Breast epithelium (tissue), 4 donors: ENCODE results near the gene NDUFS7. TPM values are rescaled to one million over a fixed set of nuclear protein-coding genes. Genes with fewer than 3 reads are reported as not detected.

ENCODE experiments used
- DNase-seq, 2 donors: peaks; one replicate each; pipeline ENCODE4 v3.0.0-alpha.2; 2019; ENCODE audit warnings: low spot score in 2 of 2
- H3K27ac ChIP-seq, 2 donors: fragments of 200-600 bp; sonication (generic) in 1 of 2; one replicate each; pipeline ENCODE4 v1.5.1; 2016 to 2019; ENCODE audit warnings: mild to moderate bottlenecking in 1 of 2
- H3K27me3 ChIP-seq, 2 donors: fragments of 200-600 bp; sonication (generic) in 1 of 2; one replicate each; pipeline versions ENCODE4 v1.5.1 to v1.6.0; 2017 to 2019; ENCODE audit warnings: control low read depth in 1 of 2, mild to moderate bottlenecking in 1 of 2
- H3K36me3 ChIP-seq: fragments of 200-600 bp; one replicate; pipeline ENCODE4 v1.5.1; 2019
- H3K4me1 ChIP-seq, 2 donors: fragments of 200-600 bp; sonication (generic); one replicate each; pipeline ENCODE4 v1.5.1; 2016 to 2019; ENCODE audit warnings: control low read depth in 1 of 2
- H3K4me3 ChIP-seq, 3 donors: fragments of 200-600 bp; sonication (generic); 1 replicate in 2 of 3; 2 replicates in 1 of 3; pipeline ENCODE4 v1.5.1; 2016 to 2019; ENCODE audit warnings: mild to moderate bottlenecking in 3 of 3, moderate library complexity in 2 of 3
- H3K9me3 ChIP-seq, 2 donors: fragments of 200-600 bp; sonication (generic) in 1 of 2; one replicate each; pipeline ENCODE4 v1.5.1; 2016 to 2019; ENCODE audit warnings: control low read depth in 1 of 2
- CTCF ChIP-seq, 3 donors: fragments of 450-650 bp; IDR thresholded peaks; one replicate each; pipeline ENCODE4 v1.5.1; 2016 to 2017; ENCODE audit warnings: antibody characterized with exemption in 3 of 3, mild to moderate bottlenecking in 3 of 3, moderate library complexity in 3 of 3
- POLR2A ChIP-seq: fragments of 450-650 bp; IDR thresholded peaks from one replicate; pipeline ENCODE4 v1.6.1; 2016; ENCODE audit warnings: antibody characterized with exemption, mild to moderate bottlenecking, moderate library complexity
- POLR2AphosphoS5 ChIP-seq, 3 donors: sonication (generic); formaldehyde crosslinking; IDR thresholded peaks; one replicate each; pipeline ENCODE4 v1.6.1; 2017; ENCODE audit warnings: antibody characterized with exemption in 3 of 3
- intact Hi-C: fragments of 100-400 bp; cut with DNase I; formaldehyde crosslinking; loops from one replicate; pipeline ENCODE4 v1.15.1; 2023; ENCODE audit warnings: low total_unique reads
- total RNA-seq, 3 donors: library from RNA; depleted of rRNA; stranded (reverse); fragments of >200 nt; gene quantifications; one replicate each; pipeline ENCODE4 v1.1.0, GENCODE V29; 2016

Gene NDUFS7
- total RNA-seq, 3 donors from 2014 or later = 67.5 to 122 (median 67.5) TPM

- Histone ChIP-seq H3K36me3 (no peaks in the 10 kb centered on the region), H3K4me1 (peaks cover 0 to 6% of the 10 kb centered on the region in 2 donors), H3K9me3 (no peaks in the 10 kb centered on the region), H3K27ac (peak overlapping the region; percentile 83 to 95), H3K4me3 (peak overlapping the region; percentile 90 to 97 (median 93)), H3K27me3 (no peaks in the 10 kb centered on the region)
- intact Hi-C loops = no loop called here
- no peak for DNase-seq
- TF ChIP-seq POLR2A = no peak
- no peak for TF ChIP-seq POLR2AphosphoS5 (IDR thresholded peaks at IDR 0.05)
- no peak for TF ChIP-seq CTCF (IDR thresholded peaks at IDR 0.05)
These were observed 27.9 kb upstream of the NDUFS7 start for GRCh38 chr19:1355568-1356507.

- intact Hi-C loops = no loop called here
- Histone ChIP-seq H3K27me3 (no peaks in the 10 kb centered on the region), H3K4me1 (peaks cover under 1 to 7% of the 10 kb centered on the region in 2 donors), H3K36me3 (no peaks in the 10 kb centered on the region), H3K4me3 (peak overlapping the region in 1 of 3 donors; percentile 90), H3K27ac (peak overlapping the region in 1 of 2 donors; percentile 83), H3K9me3 (no peaks in the 10 kb centered on the region)
- DNase-seq = no peak
- TF ChIP-seq CTCF (IDR thresholded peaks at IDR 0.05) = no peak
- no peak for TF ChIP-seq POLR2AphosphoS5 (IDR thresholded peaks at IDR 0.05)
- no peak for TF ChIP-seq POLR2A
These were observed 27.2 kb upstream of the NDUFS7 start for GRCh38 chr19:1356508-1356865.

- intact Hi-C loops = no loop called here
- no peak for DNase-seq
- no peak overlapping the region for H3K4me3 ChIP-seq
- H3K9me3 ChIP-seq = no peaks in the 10 kb centered on the region
- no peak overlapping the region for H3K27ac ChIP-seq
- no peaks in the 10 kb centered on the region for H3K36me3 ChIP-seq
- peaks cover 8 to 16% of the 10 kb centered on the region in 2 donors for H3K4me1 ChIP-seq
- TF ChIP-seq CTCF (IDR thresholded peaks at IDR 0.05) = no peak
- H3K27me3 ChIP-seq = no peaks in the 10 kb centered on the region
These were observed 26.1 kb upstream of the NDUFS7 start for GRCh38 chr19:1357531-1358109.

- intact Hi-C loops = no loop called here
- peak overlapping the region; percentile 23 to 53 (median 41) for H3K4me3 ChIP-seq
- H3K27ac ChIP-seq = peak overlapping the region; percentile 65 to 77
- H3K27me3 ChIP-seq = no peaks in the 10 kb centered on the region
- no peak for TF ChIP-seq POLR2AphosphoS5 (IDR thresholded peaks at IDR 0.05)
- TF ChIP-seq CTCF (IDR thresholded peaks at IDR 0.05) = no peak
- no peak for TF ChIP-seq POLR2A
- peaks cover 8 to 16% of the 10 kb centered on the region in 2 donors for H3K4me1 ChIP-seq
- no peaks in the 10 kb centered on the region for H3K9me3 ChIP-seq
- H3K36me3 ChIP-seq = no peaks in the 10 kb centered on the region
- no peak for DNase-seq
These were observed 23.4 kb upstream of the NDUFS7 start for GRCh38 chr19:1360126-1360817.
